Left renal pelvis (tissue), 4 donors: ENCODE measurements around the gene TBC1D22A. TPM values are rescaled to one million over a fixed set of nuclear protein-coding genes. Genes with fewer than 3 reads are reported as not detected.

ENCODE experiments used
- DNase-seq, 4 donors: peaks; one replicate each; pipeline ENCODE4 v3.0.0-alpha.2; 2013; ENCODE audit warnings: low read depth in 4 of 4, low spot score in 3 of 4
- polyA plus RNA-seq, 4 donors: library from polyadenylated mRNA; unstranded; fragments of 120-200 nt; gene quantifications; one replicate each; pipeline ENCODE4 v1.2.1, GENCODE V29; 2013; ENCODE audit not compliant: insufficient read length in 4 of 4

Gene TBC1D22A
- polyA plus RNA-seq, 4 donors: 14.3 to 19.3 (median 15.7) TPM

- no peak for DNase-seq
Measured at GRCh38 chr22:47187176-47187957, 424.9 kb downstream of the TBC1D22A start.

DNA sequence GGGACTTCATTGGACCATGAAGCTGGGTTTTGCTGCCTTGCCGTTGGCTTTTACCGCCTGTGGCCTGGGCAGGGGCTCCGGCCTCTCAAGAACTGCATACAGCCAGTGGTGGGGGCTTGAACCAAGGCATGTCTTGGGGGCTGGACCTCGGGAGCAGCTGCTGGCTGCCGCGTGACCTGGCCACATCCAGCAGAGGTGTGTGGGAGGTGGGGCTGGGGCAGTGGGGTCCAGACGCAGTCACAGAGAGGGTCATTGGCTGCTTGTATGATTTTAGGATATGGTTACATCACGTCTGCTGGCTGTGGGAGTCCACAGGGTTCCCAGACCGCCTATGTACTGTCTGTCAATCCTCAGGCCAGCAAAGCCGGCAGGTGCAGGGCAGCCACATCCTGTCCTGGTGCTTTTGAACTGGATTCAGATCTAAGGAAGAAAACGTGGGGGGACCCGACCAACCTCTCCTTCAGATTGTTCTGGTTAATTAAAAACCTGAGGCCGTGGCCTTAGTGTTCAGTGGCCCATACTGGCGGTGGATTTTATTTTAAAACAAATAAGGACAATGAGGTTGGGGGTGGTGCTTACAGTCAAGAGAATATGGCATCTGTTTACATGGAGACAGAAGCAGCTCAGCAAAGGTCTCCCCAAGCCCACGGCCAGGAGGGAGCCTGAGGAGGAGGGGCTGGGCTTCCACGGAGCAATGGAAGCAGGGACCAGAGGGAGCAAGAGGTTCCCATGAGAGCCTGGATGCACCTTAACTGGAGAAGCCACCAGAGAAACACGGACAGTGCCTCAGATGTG is 426.0 kb downstream of the TBC1D22A start:
- no peak for DNase-seq

- DNase-seq: no peak
Measured at GRCh38 chr22:47189056-47189916, 426.8 kb downstream of the TBC1D22A start.

DNA sequence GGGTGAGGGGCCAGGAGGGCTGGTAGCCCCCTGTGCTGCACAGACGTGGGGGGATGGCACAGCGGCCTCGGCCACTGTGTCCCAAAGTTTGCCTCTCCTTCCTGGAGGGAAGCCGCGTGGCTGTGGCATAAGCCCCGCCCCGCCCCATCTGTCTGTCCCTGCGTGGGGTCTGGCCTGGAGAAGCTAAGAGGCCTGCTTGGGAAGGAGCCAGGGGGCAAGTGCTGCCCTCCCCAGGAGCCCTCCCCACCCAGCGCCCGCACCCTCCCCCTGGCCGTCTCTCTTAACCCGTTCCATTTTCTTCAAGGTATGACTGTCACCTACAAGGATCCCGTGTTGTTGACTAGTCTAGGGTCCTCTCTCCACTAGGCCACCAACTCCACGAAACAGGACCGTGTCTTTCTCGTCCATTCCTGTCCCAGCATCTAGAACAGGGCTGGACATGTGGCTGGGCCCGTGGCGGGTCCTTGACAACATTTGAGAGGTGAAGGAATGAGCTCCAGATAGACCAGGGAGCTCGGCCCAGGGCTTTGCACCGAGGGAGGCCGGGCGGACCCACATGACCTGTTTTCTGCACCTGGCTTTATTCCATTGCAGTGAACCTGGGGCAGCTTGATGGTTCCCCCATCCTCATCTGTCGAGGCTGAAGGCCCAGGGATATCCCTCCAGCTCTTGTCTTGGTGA is 428.0 kb downstream of the TBC1D22A start:
- DNase-seq: no peak

DNA sequence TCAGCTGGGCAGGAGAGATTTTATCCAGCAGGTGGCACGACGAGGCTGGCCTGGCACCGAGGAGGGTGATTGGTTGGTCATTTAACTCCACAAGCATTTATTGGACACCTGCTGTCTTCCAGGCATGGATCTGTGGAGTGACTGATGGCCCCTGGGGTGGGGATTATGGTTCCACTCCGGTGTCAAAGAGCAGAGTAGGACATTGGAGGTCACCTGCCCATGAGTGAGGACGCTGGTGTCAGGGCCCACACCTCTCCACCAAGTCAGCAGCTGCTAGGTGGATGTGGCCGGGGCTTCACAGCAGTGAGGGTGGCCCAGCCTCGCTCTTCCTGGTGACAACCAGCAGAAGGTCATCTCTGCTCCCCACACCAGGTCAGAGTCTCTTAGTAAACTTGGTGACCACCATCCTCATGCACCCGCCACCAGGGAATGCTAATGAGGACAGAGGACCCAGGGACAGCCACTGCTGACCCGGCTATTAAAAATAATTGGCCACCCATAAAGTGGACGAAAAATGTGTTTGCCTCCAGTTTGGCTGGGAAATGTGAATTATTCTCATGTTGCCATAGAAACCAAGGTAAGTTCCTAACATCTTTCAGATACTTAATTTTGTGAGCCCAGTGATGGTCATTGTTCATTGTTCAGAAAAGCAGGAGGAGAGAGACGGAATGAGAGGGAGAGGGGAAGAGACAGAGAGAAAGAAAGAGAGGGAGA is 428.7 kb downstream of the TBC1D22A start:
- no peak for DNase-seq

DNA sequence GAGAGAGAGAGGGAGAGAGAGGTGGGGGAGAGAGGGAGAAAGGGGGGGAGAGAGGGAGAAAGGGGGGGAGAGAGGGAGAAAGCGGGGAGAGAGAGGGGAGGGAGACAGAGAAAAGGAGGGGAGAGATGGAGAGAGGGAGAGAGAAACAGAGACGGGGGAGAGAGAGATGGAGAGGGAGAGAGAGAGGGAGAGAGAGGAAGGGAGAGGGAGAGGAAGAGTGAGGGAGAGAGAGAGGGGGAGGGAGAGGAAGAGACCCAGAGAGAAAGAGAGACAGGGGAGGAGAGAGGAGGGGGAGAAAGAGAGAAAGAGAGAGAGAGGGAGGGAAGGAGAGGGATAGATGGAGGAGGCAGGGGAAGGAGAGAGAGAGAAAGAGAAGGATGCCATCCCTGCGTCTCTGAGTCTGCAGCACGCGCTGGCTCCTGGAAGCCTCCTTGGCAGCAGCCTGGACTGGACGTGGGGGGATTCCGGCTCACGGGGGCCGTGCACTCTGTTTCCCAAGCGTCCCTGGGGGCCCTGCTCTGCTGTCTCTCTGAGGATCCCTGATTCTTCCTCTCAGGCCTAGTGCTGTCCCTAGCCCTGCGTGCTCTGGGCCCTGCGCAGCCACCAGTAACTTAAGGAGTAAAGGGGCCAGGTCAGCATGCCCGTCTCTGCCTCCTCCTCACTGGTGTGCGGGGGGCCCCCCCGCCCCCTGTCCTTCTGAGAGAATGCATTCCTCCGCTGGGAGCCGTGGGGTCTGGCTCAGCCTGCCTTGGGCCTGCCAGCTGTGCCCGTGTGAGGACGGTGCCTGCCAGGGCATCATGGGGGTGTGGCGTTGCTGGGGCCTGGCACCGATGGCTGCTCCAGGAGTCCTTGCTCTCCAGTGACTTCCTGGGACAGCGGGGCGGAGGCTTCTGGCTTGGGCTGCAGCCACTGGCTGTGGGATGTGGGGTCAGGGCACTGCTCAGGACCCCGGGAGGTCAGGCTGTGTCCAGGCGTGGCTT is 429.5 kb downstream of the TBC1D22A start:
- no peak for DNase-seq

DNA sequence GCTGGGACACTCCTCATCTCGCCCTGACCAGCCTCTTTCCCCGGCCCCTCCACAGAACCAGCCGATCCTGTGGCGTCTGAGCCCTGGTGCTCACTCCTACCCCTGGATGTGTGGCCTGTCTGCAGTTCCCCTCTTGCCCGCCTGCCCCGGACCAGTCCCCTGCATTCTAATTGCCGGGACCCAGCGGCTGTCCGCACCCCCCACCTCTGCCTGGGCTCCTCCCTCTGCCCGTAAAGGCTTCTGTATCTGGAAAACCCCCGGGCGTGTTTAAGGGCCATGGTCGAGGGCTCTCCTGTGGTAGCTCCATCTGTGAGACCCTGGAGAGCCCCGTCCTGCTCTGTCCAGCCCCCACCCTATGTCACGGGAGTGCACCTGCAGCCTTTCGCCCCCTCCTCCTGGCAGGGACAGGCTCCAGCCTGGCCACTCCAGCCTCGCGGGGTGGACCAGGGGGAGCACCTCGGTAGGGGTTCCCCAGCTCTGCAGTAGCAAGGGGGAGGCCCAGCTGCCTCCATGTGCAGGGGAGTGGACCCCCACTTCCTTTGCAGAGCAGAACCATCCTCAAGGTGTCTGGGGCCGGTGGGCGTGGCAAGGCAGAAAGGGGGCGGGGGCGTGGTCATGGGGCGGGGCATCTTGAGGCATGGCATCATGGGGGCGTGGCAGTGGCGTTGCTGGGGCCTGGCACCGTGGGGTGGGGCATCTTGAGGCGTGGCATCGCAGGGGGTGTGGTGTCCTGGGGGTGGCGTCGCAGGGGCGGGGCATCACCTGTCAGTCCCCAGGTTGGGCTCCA is 430.4 kb downstream of the TBC1D22A start:
- no peak for DNase-seq

- no peak for DNase-seq
Measured at GRCh38 chr22:47193606-47194329, 431.3 kb downstream of the TBC1D22A start.

DNA sequence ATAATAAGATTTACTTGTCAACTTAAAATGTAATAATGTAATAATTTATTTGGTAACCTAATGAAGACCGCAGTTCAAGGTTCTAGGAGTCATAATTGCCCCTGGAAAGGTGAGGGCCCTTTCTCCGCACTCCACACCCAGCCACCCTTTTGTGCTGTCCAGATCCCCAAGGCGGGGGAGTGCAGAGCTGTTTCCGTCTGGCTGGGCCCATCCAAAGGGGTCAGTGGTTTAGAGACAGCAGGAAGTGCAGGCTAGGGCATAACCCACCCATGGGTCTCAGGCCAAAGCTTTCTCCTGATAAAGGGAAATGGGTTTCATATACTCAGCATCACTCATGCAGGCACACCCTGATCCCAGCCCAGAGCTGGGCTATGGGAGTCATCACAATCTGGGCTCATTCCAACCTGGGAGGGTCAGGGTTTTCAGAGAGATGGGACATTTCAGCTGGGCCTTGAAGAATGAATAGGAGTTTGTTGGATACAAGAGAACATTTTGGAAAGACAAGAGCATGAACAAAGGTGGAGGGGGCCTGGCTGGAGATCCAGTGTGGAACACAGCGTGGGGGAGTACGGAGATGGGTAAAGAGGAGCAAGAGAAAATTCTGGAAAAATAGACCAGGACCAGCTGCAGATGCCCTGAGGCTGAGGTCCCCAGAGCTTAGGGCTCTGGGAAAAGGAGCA is 432.2 kb downstream of the TBC1D22A start:
- no peak for DNase-seq

GRCh38 chr22:47195156-47195483 is 432.7 kb downstream of the TBC1D22A start:
- DNase-seq: no peak

GRCh38 chr22:47195484-47196165 is 433.2 kb downstream of the TBC1D22A start:
- DNase-seq: no peak

- no peak for DNase-seq
Measured at GRCh38 chr22:47196166-47196849, 433.9 kb downstream of the TBC1D22A start.

DNA sequence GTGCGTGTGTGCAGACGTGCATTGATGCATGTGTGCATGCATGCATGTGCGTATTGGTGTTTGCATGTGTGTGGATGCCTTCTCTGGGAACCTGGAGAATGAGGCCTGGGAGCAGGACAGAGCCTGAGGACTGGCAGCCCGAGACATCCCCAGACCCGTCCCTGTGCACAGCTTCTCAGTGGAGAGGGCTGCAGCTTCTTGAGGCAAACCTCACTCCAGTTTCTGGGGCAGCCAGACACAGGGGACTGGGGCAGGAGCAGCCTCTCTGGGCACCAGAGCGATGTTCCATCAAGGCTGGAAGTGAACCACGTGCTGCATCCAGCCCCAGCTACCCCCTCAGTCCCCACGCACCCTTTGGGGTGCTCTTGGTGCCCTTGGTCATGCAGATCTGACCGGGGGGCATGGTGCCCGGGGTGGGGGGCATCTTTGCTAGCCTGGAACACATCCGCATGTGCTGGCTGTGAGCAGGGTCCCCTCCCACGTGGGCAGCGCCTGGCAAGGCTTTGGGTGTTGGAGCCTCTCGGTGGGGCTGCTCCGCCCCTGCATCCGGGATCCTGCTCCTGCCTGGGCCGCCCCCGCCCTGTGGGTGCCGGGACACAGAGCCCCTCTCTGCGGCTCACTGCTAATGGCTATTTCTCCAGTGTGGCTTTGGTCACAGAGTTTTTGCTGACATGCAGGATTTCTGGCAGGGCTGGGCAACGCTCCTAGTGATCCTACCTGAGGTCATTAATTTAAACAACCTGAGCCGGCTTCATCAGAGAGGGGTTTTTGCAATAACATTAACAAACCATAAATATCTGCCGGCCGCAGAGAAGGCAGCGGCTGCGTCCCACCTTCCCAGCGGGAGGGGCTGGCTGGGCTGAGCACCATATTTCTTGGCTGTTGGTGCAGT is 434.7 kb downstream of the TBC1D22A start:
- no peak for DNase-seq

- no peak for DNase-seq
Measured at GRCh38 chr22:47197773-47198500, 435.5 kb downstream of the TBC1D22A start.
